SK-N-SH (cell line): Measurements from ENCODE around the gene BCL2L13. TPM values are rescaled to one million over a fixed set of nuclear protein-coding genes. Genes with fewer than 3 reads are reported as not detected.

ENCODE experiments used
- CTCF ChIA-PET: fragments of 300-600, 350-600 bp; formaldehyde crosslinking; extraction: SDS; loops from one replicate; lab custom pipeline; 2021; lab: Yijun Ruan, JAX
- POLR2A ChIA-PET: fragments of 350-600 bp; sonication (Branson Sonifier 250); formaldehyde crosslinking; extraction: SDS; loops from one replicate; lab custom pipeline; 2020; ENCODE audit warnings: antibody characterized with exemption, inconsistent platforms; lab: Yijun Ruan, JAX
- DNase-seq: peaks from one replicate; pipeline ENCODE4 v3.0.0; 2012
- H2AFZ ChIP-seq: fragments of 200-600 bp; sonication (generic); 2 replicates; pipeline ENCODE4 v1.8.1; 2016; ENCODE audit warnings: antibody characterized with exemption, mild to moderate bottlenecking, low read depth
- H3F3A ChIP-seq: fragments of 200-600 bp; sonication (generic); replicated peaks from 2 replicates; pipeline ENCODE3; 2016; ENCODE audit warnings: antibody characterized with exemption, mild to moderate bottlenecking; ENCODE audit not compliant: insufficient read depth
- H3K27ac ChIP-seq, 2 experiments: fragments of 200-500 bp in 1 of 2; fragments of 200-600 bp in 1 of 2; sonication (Bioruptor generic) in 1 of 2; sonication (generic), shearing (Covaris generic) in 1 of 2; 2 replicates each; pipeline versions ENCODE4 v1.5.1 to v1.6.1; 2014 to 2016; ENCODE audit warnings: low read depth in 2 of 2, inconsistent platforms in 1 of 2, low read length in 1 of 2, mild to moderate bottlenecking in 1 of 2, mixed read lengths in 1 of 2
- H3K27me3 ChIP-seq: fragments of 200-600 bp; sonication (generic), shearing (Covaris generic); 2 replicates; pipeline ENCODE4 v1.6.1; 2016; ENCODE audit warnings: mixed run types; ENCODE audit not compliant: insufficient read depth
- H3K36me3 ChIP-seq, 2 experiments: fragments of 200-500 bp in 1 of 2; fragments of 200-600 bp in 1 of 2; sonication (Bioruptor generic) in 1 of 2; sonication (generic) in 1 of 2; replicated peaks in 1 of 2; 2 replicates each; pipeline versions ENCODE3 to v1.5.1; 2014 to 2016; ENCODE audit warnings: low read length in 1 of 2, mild to moderate bottlenecking in 1 of 2; ENCODE audit not compliant: insufficient read depth in 2 of 2, control insufficient read depth in 1 of 2
- H3K4me1 ChIP-seq, 2 experiments: fragments of 200-500 bp in 1 of 2; fragments of 200-600 bp in 1 of 2; sonication (Bioruptor generic) in 1 of 2; sonication (generic), shearing (Covaris generic) in 1 of 2; 2 replicates each; pipeline versions ENCODE4 v1.5.1 to v1.6.1; 2014 to 2016; ENCODE audit warnings: low read depth in 1 of 2, low read length in 1 of 2, mixed run types in 1 of 2; ENCODE audit not compliant: insufficient read depth in 2 of 2, control insufficient read depth in 1 of 2
- H3K4me2 ChIP-seq: fragments of 200-600 bp; sonication (generic), shearing (Covaris generic); 2 replicates; pipeline ENCODE4 v1.6.1; 2017; ENCODE audit warnings: mixed run types
- H3K4me3 ChIP-seq, 2 experiments: fragments of 200-500 bp in 1 of 2; fragments of 200-600 bp in 1 of 2; sonication (Bioruptor generic) in 1 of 2; sonication (generic), shearing (Covaris generic) in 1 of 2; 2 replicates each; pipeline versions ENCODE4 v1.5.1 to v1.8.1; 2014 to 2016; ENCODE audit warnings: low read depth in 2 of 2, inconsistent platforms in 1 of 2, low read length in 1 of 2, mild to moderate bottlenecking in 1 of 2, mixed read lengths in 1 of 2, moderate library complexity in 1 of 2
- H3K79me2 ChIP-seq: fragments of 200-600 bp; sonication (generic); 2 replicates; pipeline ENCODE4 v1.8.1; 2017; ENCODE audit warnings: mild to moderate bottlenecking; ENCODE audit not compliant: insufficient read depth
- H3K9ac ChIP-seq: fragments of 200-600 bp; sonication (generic); 2 replicates; pipeline ENCODE4 v1.6.1; 2017; ENCODE audit warnings: mixed run types
- H3K9me2 ChIP-seq: fragments of 200-600 bp; sonication (generic); 2 replicates; pipeline ENCODE4 v1.6.1; 2017; ENCODE audit warnings: mixed run types
- H3K9me3 ChIP-seq: fragments of 200-600 bp; sonication (generic); 2 replicates; pipeline ENCODE4 v1.6.1; 2017; ENCODE audit warnings: mixed run types, mild to moderate bottlenecking, moderate library complexity
- H4K20me1 ChIP-seq: fragments of 200-600 bp; sonication (generic); 2 replicates; pipeline ENCODE4 v1.6.1; 2017; ENCODE audit warnings: mild to moderate bottlenecking, mixed run types; ENCODE audit not compliant: insufficient read depth
- CHD2 ChIP-seq: fragments of 150-350 bp; IDR thresholded peaks from 2 replicates; pipeline ENCODE4 v1.6.1; 2018; ENCODE audit warnings: low read length; ENCODE audit not compliant: partially characterized antibody
- EP300 ChIP-seq, 2 experiments: IDR thresholded peaks; 2 replicates each; pipeline versions ENCODE4 v1.4.0 to v1.6.1; 2012; ENCODE audit warnings: borderline replicate concordance in 1 of 2, low read depth in 1 of 2, low read length in 1 of 2
- FOSL2 ChIP-seq: IDR thresholded peaks from 2 replicates; pipeline ENCODE4 v1.4.0; 2012; ENCODE audit warnings: low read depth, mild to moderate bottlenecking, moderate library complexity, borderline replicate concordance
- FOXJ3 ChIP-seq: sonication (generic); formaldehyde crosslinking; IDR thresholded peaks from 2 replicates; pipeline ENCODE4 v1.5.1; 2020; ENCODE audit warnings: mild to moderate bottlenecking, missing genetic modification reagents
- FOXM1 ChIP-seq: IDR thresholded peaks from 2 replicates; pipeline ENCODE4 v1.4.0; 2012; ENCODE audit warnings: low read depth, mild to moderate bottlenecking
- GABPA ChIP-seq: IDR thresholded peaks from 2 replicates; pipeline ENCODE4 v1.4.0; 2012; ENCODE audit warnings: low read depth, mild to moderate bottlenecking
- JUND ChIP-seq: IDR thresholded peaks from 2 replicates; pipeline ENCODE4 v1.4.0; 2012
- MAX ChIP-seq: IDR thresholded peaks from 2 replicates; pipeline ENCODE4 v1.4.0; 2012; ENCODE audit warnings: low read depth
- MEF2A ChIP-seq: IDR thresholded peaks from 2 replicates; pipeline ENCODE4 v1.4.0; 2012; ENCODE audit warnings: low read depth, borderline replicate concordance
- MXI1 ChIP-seq: IDR thresholded peaks from 2 replicates; pipeline ENCODE4 v1.6.1; 2012; ENCODE audit warnings: mild to moderate bottlenecking, low read depth, low read length, improper control_type of control experiment
- NFIC ChIP-seq: IDR thresholded peaks from 2 replicates; pipeline ENCODE4 v1.4.0; 2012; ENCODE audit warnings: borderline replicate concordance
- RAD21 ChIP-seq: IDR thresholded peaks from 2 replicates; pipeline ENCODE4 v1.6.1; 2012; ENCODE audit warnings: mild to moderate bottlenecking, low read length
- RCOR1 ChIP-seq: fragments of 150-350 bp; IDR thresholded peaks from 2 replicates; pipeline ENCODE4 v1.6.1; 2017; ENCODE audit warnings: antibody characterized with exemption, low read length
- RXRA ChIP-seq: IDR thresholded peaks from 2 replicates; pipeline ENCODE4 v1.4.0; 2012; ENCODE audit warnings: low read depth, mild to moderate bottlenecking, borderline replicate concordance
- SMC3 ChIP-seq: IDR thresholded peaks from 2 replicates; pipeline ENCODE4 v1.6.1; 2012; ENCODE audit warnings: low read depth, low read length, improper control_type of control experiment
- TCF12 ChIP-seq: IDR thresholded peaks from 2 replicates; pipeline ENCODE4 v1.4.0; 2012
- TEAD4 ChIP-seq: IDR thresholded peaks from 2 replicates; pipeline ENCODE4 v1.4.0; 2012; ENCODE audit warnings: mild to moderate bottlenecking, borderline replicate concordance; ENCODE audit not compliant: insufficient read depth
- WGBS: methylation state at CpG from one replicate; pipeline ENCODE4 v1.1.6; 2017; ENCODE audit warnings: low lambda C conversion rate; 5-methylcytosine and 5-hydroxymethylcytosine counted together
- polyA plus RNA-seq, 3 experiments: library from polyadenylated mRNA; depleted of rRNA; stranded (reverse); fragments of >200 nt; gene quantifications; 2 replicates each; pipeline ENCODE4 v1.2.3, GENCODE V29; 2012
- TF ChIP-seq, protein P1 (sequence below): fragments of 150-350 bp; IDR thresholded peaks from 2 replicates; pipeline ENCODE4 v1.6.1; 2017; ENCODE audit warnings: antibody characterized with exemption, low read length, low read depth, borderline replicate concordance
- TF ChIP-seq, protein P2 (sequence below): IDR thresholded peaks from 2 replicates; pipeline ENCODE4; 2012
- TF ChIP-seq, protein P3 (sequence below): IDR thresholded peaks from 2 replicates; pipeline ENCODE4 v1.4.0; 2012; ENCODE audit warnings: low read depth, borderline replicate concordance

BCL2L13 gene
- polyA plus RNA-seq, 1 of the 3 experiments (the other 2 are of a cell fraction) = 37.1 TPM

GRCh38 chr22:17770180-17771077 is 131.9 kb downstream of the BCL2L13 start:
- Histone ChIP-seq H3K79me2 (peaks cover 47% of the 10 kb centered on the region), H3K4me2 (no peak overlapping the region), H3K27ac (no peak overlapping the region), H3K9me2 (no peaks in the 10 kb centered on the region), H2AFZ (no peak overlapping the region), H3K36me3 (peaks cover 0 to 4% of the 10 kb centered on the region in 2 experiments), H3K9me3 (no peaks in the 10 kb centered on the region), H3K9ac (no peak overlapping the region), H3K4me1 (peaks cover 12 to 35% of the 10 kb centered on the region in 2 experiments; a peak in 2 of 4 replicates), H4K20me1 (peaks cover 28% of the 10 kb centered on the region), H3K27me3 (no peaks in the 10 kb centered on the region), H3F3A (no peaks in the 10 kb centered on the region), H3K4me3 (no peak overlapping the region)
- 91% methylated on average over 15 of the region's 19 CpGs for WGBS
- no peak for TF ChIP-seq SMC3
- TF ChIP-seq MEF2A = no peak
- no peak for TF ChIP-seq FOXM1
- TF ChIP-seq TEAD4 = no peak
- no peak for TF ChIP-seq GABPA
- ChIA-PET POLR2A (interaction anchor here (1.2 kb wide), 1 partner anchor 10 kb away, joined by 3 read pairs; no protein-coding TSS in a partner anchor), CTCF (interaction anchor here (0.9 to 7.2 kb wide), 4 partner anchors 29 to 212 kb away, joined by 3 to 62 read pairs (median 18); no protein-coding TSS in a partner anchor)
- no peak for DNase-seq

DNA sequence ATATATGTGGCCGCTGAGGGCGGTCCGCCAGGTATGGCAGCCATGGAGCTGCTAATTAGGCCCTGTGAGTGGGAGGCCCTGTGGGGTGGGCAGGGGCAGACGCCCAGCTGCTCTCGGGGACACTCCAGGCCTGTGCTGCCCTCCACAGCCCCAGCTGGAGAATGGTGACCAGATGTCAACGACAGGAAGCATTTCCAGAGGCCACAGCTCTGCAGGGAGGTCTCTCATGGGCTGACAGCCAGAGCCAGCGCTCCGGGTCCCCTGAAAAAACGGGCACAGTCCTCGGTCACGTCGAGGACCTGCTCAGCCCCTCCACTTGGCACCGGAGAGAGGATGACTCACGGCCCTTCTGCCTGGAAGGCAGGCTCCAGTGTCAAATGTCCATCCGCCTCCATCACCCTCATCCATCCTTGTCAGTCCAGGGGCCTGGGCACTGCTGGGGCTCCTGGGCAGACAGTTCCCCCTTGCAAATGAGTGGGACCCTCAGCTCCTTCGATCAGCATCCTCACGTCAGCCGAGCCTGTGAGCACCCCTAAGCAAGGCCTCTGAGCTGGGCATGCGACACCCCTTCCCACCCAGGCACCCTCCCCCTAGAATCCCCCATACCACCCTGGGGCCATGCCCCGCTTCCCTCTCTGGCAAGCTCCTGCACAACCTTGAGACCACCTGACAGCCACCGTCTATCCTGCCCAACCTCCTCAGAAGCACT is 133.8 kb downstream of the BCL2L13 start:
- DNase-seq = peak; percentile 87
- H3K4me2 ChIP-seq = peak overlapping the region; percentile 90
- H3K4me1 ChIP-seq = peaks cover 12 to 35% of the 10 kb centered on the region in 2 experiments; a peak in 2 of 4 replicates
- H4K20me1 ChIP-seq = peaks cover 28% of the 10 kb centered on the region
- POLR2A ChIA-PET = interaction anchor here (1.0 to 1.6 kb wide), 3 partner anchors 15 to 305 kb away, joined by 3 to 5 read pairs (median 5); partner anchors contain the start of gene PEX26
- peaks cover 0 to 4% of the 10 kb centered on the region in 2 experiments for H3K36me3 ChIP-seq
- WGBS = 73% methylated on average over 11 of the region's 21 CpGs
- no peaks in the 10 kb centered on the region for H3K27me3 ChIP-seq
- peaks cover 32% of the 10 kb centered on the region for H3K79me2 ChIP-seq
- no peaks in the 10 kb centered on the region for H3K9me2 ChIP-seq
- H3K4me3 ChIP-seq = peak overlapping the region; percentile 73 to 81; a peak in 3 of 4 replicates
- H3K9me3 ChIP-seq = no peaks in the 10 kb centered on the region
- H3F3A ChIP-seq = no peaks in the 10 kb centered on the region
- H3K27ac ChIP-seq = peak overlapping the region in 1 of 2 experiments; percentile 79; a peak in 2 of 4 replicates
- TF ChIP-seq RCOR1 = no peak
- TF ChIP-seq GABPA = no peak
- TF ChIP-seq TCF12 = peak; percentile 8; the same call in 1 of the 2 replicates
- TF ChIP-seq MXI1 = peak; percentile 74; the same call in 1 of the 2 replicates
- no peak for TF ChIP-seq SMC3
- TF ChIP-seq NFIC = peak; percentile 49
- no peak for TF ChIP-seq RXRA
- TF ChIP-seq CHD2 = no peak
- TF ChIP-seq EP300 (IDR thresholded peaks at IDR 0.05; ENCODE audit: borderline replicate concordance in 1 of 2, low read depth in 1 of 2, low read length in 1 of 2) = no peak
- peak; percentile 60 for TF ChIP-seq RAD21
- TF ChIP-seq MEF2A = no peak
- no peak for TF ChIP-seq MAX
- TF ChIP-seq, protein P1, sequence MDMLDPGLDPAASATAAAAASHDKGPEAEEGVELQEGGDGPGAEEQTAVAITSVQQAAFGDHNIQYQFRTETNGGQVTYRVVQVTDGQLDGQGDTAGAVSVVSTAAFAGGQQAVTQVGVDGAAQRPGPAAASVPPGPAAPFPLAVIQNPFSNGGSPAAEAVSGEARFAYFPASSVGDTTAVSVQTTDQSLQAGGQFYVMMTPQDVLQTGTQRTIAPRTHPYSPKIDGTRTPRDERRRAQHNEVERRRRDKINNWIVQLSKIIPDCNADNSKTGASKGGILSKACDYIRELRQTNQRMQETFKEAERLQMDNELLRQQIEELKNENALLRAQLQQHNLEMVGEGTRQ = no peak
- TF ChIP-seq FOSL2 = peak; percentile 47; the same call in 1 of the 2 replicates
- TF ChIP-seq, protein P2, sequence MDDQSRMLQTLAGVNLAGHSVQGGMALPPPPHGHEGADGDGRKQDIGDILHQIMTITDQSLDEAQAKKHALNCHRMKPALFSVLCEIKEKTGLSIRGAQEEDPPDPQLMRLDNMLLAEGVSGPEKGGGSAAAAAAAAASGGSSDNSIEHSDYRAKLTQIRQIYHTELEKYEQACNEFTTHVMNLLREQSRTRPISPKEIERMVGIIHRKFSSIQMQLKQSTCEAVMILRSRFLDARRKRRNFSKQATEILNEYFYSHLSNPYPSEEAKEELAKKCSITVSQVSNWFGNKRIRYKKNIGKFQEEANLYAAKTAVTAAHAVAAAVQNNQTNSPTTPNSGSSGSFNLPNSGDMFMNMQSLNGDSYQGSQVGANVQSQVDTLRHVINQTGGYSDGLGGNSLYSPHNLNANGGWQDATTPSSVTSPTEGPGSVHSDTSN = peak; percentile 94
- TF ChIP-seq FOXJ3 (CRISPR knock-in tag) = no peak
- TF ChIP-seq, protein P3, sequence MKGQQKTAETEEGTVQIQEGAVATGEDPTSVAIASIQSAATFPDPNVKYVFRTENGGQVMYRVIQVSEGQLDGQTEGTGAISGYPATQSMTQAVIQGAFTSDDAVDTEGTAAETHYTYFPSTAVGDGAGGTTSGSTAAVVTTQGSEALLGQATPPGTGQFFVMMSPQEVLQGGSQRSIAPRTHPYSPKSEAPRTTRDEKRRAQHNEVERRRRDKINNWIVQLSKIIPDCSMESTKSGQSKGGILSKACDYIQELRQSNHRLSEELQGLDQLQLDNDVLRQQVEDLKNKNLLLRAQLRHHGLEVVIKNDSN = no peak
- peak; percentile 48 for TF ChIP-seq JUND
- CTCF ChIA-PET = interaction anchor here (0.7 to 7.2 kb wide), 15 partner anchors 9 to 600 kb away, joined by 3 to 62 read pairs (median 5); no protein-coding TSS in a partner anchor
- no peak overlapping the region for H3K9ac ChIP-seq
- H2AFZ ChIP-seq = no peak overlapping the region
